Smooth muscle cell (in vitro differentiated cells): ENCODE results near the gene DPP10. TPM values are rescaled to one million over a fixed set of nuclear protein-coding genes. Genes with fewer than 3 reads are reported as not detected.

Experiments
- DNase-seq: peaks from one replicate; lab custom pipeline; 2025; ENCODE audit not compliant: unreplicated experiment; lab: John Stamatoyannopoulos, UW
- H2AFZ ChIP-seq: fragments of 200-600 bp; sonication (generic); 2 replicates; pipeline ENCODE4 v1.6.0; 2016; ENCODE audit warnings: antibody characterized with exemption, low read depth, mild to moderate bottlenecking
- H3F3A ChIP-seq: fragments of 200-600 bp; sonication (generic); 2 replicates; pipeline ENCODE4 v1.6.0; 2017; ENCODE audit warnings: antibody characterized with exemption, low read depth
- H3K27ac ChIP-seq: fragments of 200-600 bp; sonication (generic); 2 replicates; pipeline ENCODE4 v1.5.1; 2016; ENCODE audit warnings: low read depth, mild to moderate bottlenecking
- H3K27me3 ChIP-seq: fragments of 200-600 bp; sonication (generic); 2 replicates; pipeline ENCODE4 v1.6.1; 2016; ENCODE audit warnings: low read depth, mild to moderate bottlenecking
- H3K36me3 ChIP-seq: fragments of 200-600 bp; sonication (generic); 2 replicates; pipeline ENCODE4 v1.5.1; 2016; ENCODE audit warnings: low read depth
- H3K4me1 ChIP-seq: fragments of 200-600 bp; sonication (generic); 2 replicates; pipeline ENCODE4 v1.5.1; 2016; ENCODE audit warnings: low read depth
- H3K4me2 ChIP-seq: fragments of 200-600 bp; sonication (generic); 2 replicates; pipeline ENCODE4 v1.6.0; 2016; ENCODE audit warnings: mild to moderate bottlenecking
- H3K4me3 ChIP-seq: fragments of 200-600 bp; sonication (generic); 2 replicates; pipeline ENCODE4 v1.5.1; 2016; ENCODE audit warnings: mild to moderate bottlenecking
- H3K79me2 ChIP-seq: fragments of 200-600 bp; sonication (generic); 2 replicates; pipeline ENCODE4 v1.6.0; 2016; ENCODE audit warnings: low read depth, mild to moderate bottlenecking
- H3K9ac ChIP-seq: fragments of 200-600 bp; sonication (generic); 2 replicates; pipeline ENCODE4 v1.6.0; 2016; ENCODE audit warnings: low read depth
- H3K9me3 ChIP-seq: fragments of 200-600 bp; sonication (generic); replicated peaks from 2 replicates; pipeline ENCODE4 v1.5.1; 2016; ENCODE audit warnings: low read depth
- H4K20me1 ChIP-seq: fragments of 200-600 bp; sonication (generic); 2 replicates; pipeline ENCODE4 v1.6.0; 2016; ENCODE audit warnings: low read depth
- CTCF ChIP-seq: fragments of 200-600 bp; sonication (generic); IDR thresholded peaks from 2 replicates; pipeline ENCODE4 v1.5.1; 2017; ENCODE audit warnings: borderline replicate concordance, mild to moderate bottlenecking, antibody characterized with exemption; ENCODE audit not compliant: insufficient read depth, poor library complexity, severe bottlenecking
- WGBS: methylation state at CpG from one replicate; pipeline ENCODE4 v1.1.7; 2016; ENCODE audit warnings: low lambda C conversion rate; 5-methylcytosine and 5-hydroxymethylcytosine counted together
- polyA plus RNA-seq: library from polyadenylated mRNA; unstranded; fragments of >200 nt; fragmentation: Nextera tagmentation; extraction: Ambion mirVana; gene quantifications from 2 replicates; pipeline ENCODE4 v1.2.1, GENCODE V29; 2016
- total RNA-seq: library from RNA; depleted of rRNA; stranded (reverse); fragments of >200 nt; gene quantifications from 2 replicates; pipeline ENCODE4 v1.2.3, GENCODE V29; 2014

The DPP10 gene
- total and polyA plus RNA-seq, 2 experiments from 2014 or later, result 3.6 TPM; not detected in 1

- Histone ChIP-seq H3F3A (no peaks in the 10 kb centered on the region), H4K20me1 (no peaks in the 10 kb centered on the region), H3K4me3 (no peak overlapping the region), H3K9ac (no peak overlapping the region), H3K4me2 (no peak overlapping the region), H3K27me3 (no peaks in the 10 kb centered on the region), H3K79me2 (no peaks in the 10 kb centered on the region), H3K27ac (no peak overlapping the region), H3K9me3 (no peaks in the 10 kb centered on the region), H2AFZ (no peak overlapping the region), H3K36me3 (no peaks in the 10 kb centered on the region), H3K4me1 (no peaks in the 10 kb centered on the region)
- DNase-seq, result no peak
- no peak for TF ChIP-seq CTCF
- 85% methylated on average over 9 of the region's 9 CpGs for WGBS
Observed at GRCh38 chr2:114937366-114937930, 495.0 kb downstream of the DPP10 start.

- H3K27ac ChIP-seq, result no peak overlapping the region
- H4K20me1 ChIP-seq, result no peaks in the 10 kb centered on the region
- WGBS, result 81% methylated on average over 3 of the region's 3 CpGs
- no peaks in the 10 kb centered on the region for H3K4me1 ChIP-seq
- H3K9me3 ChIP-seq, result no peaks in the 10 kb centered on the region
- H3K4me3 ChIP-seq, result no peak overlapping the region
- DNase-seq, result no peak
- H3K36me3 ChIP-seq, result no peaks in the 10 kb centered on the region
- TF ChIP-seq CTCF, result no peak
- H3K4me2 ChIP-seq, result no peak overlapping the region
- H3K27me3 ChIP-seq, result no peaks in the 10 kb centered on the region
- H3K79me2 ChIP-seq, result no peaks in the 10 kb centered on the region
- no peak overlapping the region for H3K9ac ChIP-seq
- H3F3A ChIP-seq, result no peaks in the 10 kb centered on the region
- H2AFZ ChIP-seq, result no peak overlapping the region
Observed at GRCh38 chr2:114940785-114941458, 498.5 kb downstream of the DPP10 start.

GRCh38 chr2:114949228-114949804 is 506.9 kb downstream of the DPP10 start:
- Histone ChIP-seq H3K79me2 (no peaks in the 10 kb centered on the region), H3F3A (no peaks in the 10 kb centered on the region), H3K9me3 (no peaks in the 10 kb centered on the region), H3K4me2 (no peak overlapping the region), H2AFZ (no peak overlapping the region), H4K20me1 (no peaks in the 10 kb centered on the region), H3K4me1 (no peaks in the 10 kb centered on the region), H3K27me3 (no peaks in the 10 kb centered on the region), H3K4me3 (no peak overlapping the region), H3K27ac (no peak overlapping the region), H3K36me3 (no peaks in the 10 kb centered on the region), H3K9ac (no peak overlapping the region)
- DNase-seq, result no peak
- no peak for TF ChIP-seq CTCF
- 88% methylated on average over 2 of the region's 2 CpGs for WGBS
